GM23338 (cell line): ENCODE data around the gene VSTM2L. TPM values are rescaled to one million over a fixed set of nuclear protein-coding genes. Genes with fewer than 3 reads are reported as not detected.

Experiments
- ATAC-seq: fragments of 200-7000 bp; cut with Tn5 transposase; 3 replicates; pipeline ENCODE4 v1.9.1; 2020
- DNase-seq: peaks from one replicate; pipeline ENCODE4 v3.0.0-alpha.2; 2015; ENCODE audit warnings: low spot score
- H2AFZ ChIP-seq: fragments of 200-600 bp; sonication (generic); 2 replicates; pipeline ENCODE4 v1.8.0; 2016; ENCODE audit warnings: antibody characterized with exemption, mild to moderate bottlenecking, moderate library complexity
- H3F3A ChIP-seq: fragments of 200-600 bp; sonication (generic); replicated peaks from 2 replicates; pipeline ENCODE4 v1.8.0; 2017; ENCODE audit warnings: antibody characterized with exemption, mixed run types, low read depth
- H3K27ac ChIP-seq: fragments of 200-600 bp; sonication (generic); 2 replicates; pipeline ENCODE4 v1.6.1; 2016; ENCODE audit warnings: low read depth
- H3K27me3 ChIP-seq: fragments of 200-600 bp; sonication (generic); 2 replicates; pipeline ENCODE4 v1.8.0; 2016; ENCODE audit warnings: mild to moderate bottlenecking, mixed run types, moderate library complexity; ENCODE audit not compliant: insufficient read depth
- H3K36me3 ChIP-seq: fragments of 200-600 bp; sonication (generic); 2 replicates; pipeline ENCODE4 v1.8.0; 2016; ENCODE audit warnings: mild to moderate bottlenecking; ENCODE audit not compliant: insufficient read depth
- H3K4me1 ChIP-seq: fragments of 200-600 bp; sonication (generic); 2 replicates; pipeline ENCODE4 v1.8.0; 2016; ENCODE audit warnings: mild to moderate bottlenecking, moderate library complexity; ENCODE audit not compliant: insufficient read depth
- H3K4me2 ChIP-seq: fragments of 200-600 bp; sonication (generic); 2 replicates; pipeline ENCODE4 v1.7.1; 2017; ENCODE audit warnings: mixed run types
- H3K4me3 ChIP-seq: fragments of 200-600 bp; sonication (generic); 2 replicates; pipeline ENCODE4 v1.6.1; 2016; ENCODE audit warnings: mixed run types
- H3K79me2 ChIP-seq: fragments of 200-600 bp; sonication (generic); replicated peaks from 2 replicates; pipeline ENCODE4 v1.8.0; 2017; ENCODE audit warnings: mild to moderate bottlenecking; ENCODE audit not compliant: insufficient read depth
- H3K9me2 ChIP-seq: fragments of 200-600 bp; sonication (generic); 2 replicates; pipeline ENCODE4 v1.8.0; 2017; ENCODE audit not compliant: insufficient read depth
- H4K20me1 ChIP-seq: fragments of 200-600 bp; sonication (generic); replicated peaks from 2 replicates; pipeline ENCODE4 v1.8.0; 2017; ENCODE audit warnings: mild to moderate bottlenecking; ENCODE audit not compliant: insufficient read depth
- H3K27ac Mint-ChIP-seq: 2 replicates; pipeline ENCODE4 v1.8.0; 2020; ENCODE audit warnings: inconsistent platforms, mild to moderate bottlenecking, moderate library complexity, mixed read lengths
- H3K27me3 Mint-ChIP-seq: 3 replicates; pipeline ENCODE4 v1.8.0; 2022; ENCODE audit warnings: low read depth, mild to moderate bottlenecking, moderate library complexity, mixed read lengths, inconsistent platforms; ENCODE audit not compliant: insufficient read depth, poor library complexity
- H3K36me3 Mint-ChIP-seq: 3 replicates; pipeline ENCODE4 v1.8.0; 2021; ENCODE audit warnings: low read depth, mild to moderate bottlenecking, inconsistent platforms, moderate library complexity, mixed read lengths
- H3K4me1 Mint-ChIP-seq: 3 replicates; pipeline ENCODE4 v1.8.0; 2020; ENCODE audit warnings: mild to moderate bottlenecking, inconsistent platforms, mixed read lengths
- H3K4me3 Mint-ChIP-seq: 3 replicates; pipeline ENCODE4 v1.8.0; 2021; ENCODE audit warnings: moderate library complexity, mild to moderate bottlenecking, inconsistent platforms, mixed read lengths
- H3K9me3 Mint-ChIP-seq: 3 replicates; pipeline ENCODE4 v1.8.0; 2020; ENCODE audit warnings: moderate library complexity, mild to moderate bottlenecking, inconsistent platforms, mixed read lengths
- CREB1 ChIP-seq: fragments of 250-450 bp; sonication (Bioruptor Pico); IDR thresholded peaks from 2 replicates; pipeline ENCODE4 v1.5.0; 2020; ENCODE audit warnings: low read depth, mild to moderate bottlenecking, moderate library complexity
- EZH2 ChIP-seq: fragments of 200-600 bp; sonication (generic); IDR thresholded peaks from one replicate; pipeline ENCODE4 v1.8.0; 2017; ENCODE audit warnings: antibody characterized with exemption, mild to moderate bottlenecking, low read depth; ENCODE audit not compliant: unreplicated experiment
- EZH2phosphoT487 ChIP-seq: fragments of 200-600 bp; sonication (generic); IDR thresholded peaks from one replicate; pipeline ENCODE4 v1.8.1; 2018; ENCODE audit warnings: antibody characterized with exemption; ENCODE audit not compliant: unreplicated experiment
- JUNB ChIP-seq: IDR thresholded peaks from one replicate; pipeline ENCODE4 v1.6.1; 2016; ENCODE audit warnings: antibody characterized with exemption; ENCODE audit not compliant: unreplicated experiment
- NANOG ChIP-seq: IDR thresholded peaks from 2 replicates; pipeline ENCODE4 v1.6.1; 2016; ENCODE audit warnings: antibody characterized with exemption, borderline replicate concordance
- POLR2AphosphoS5 ChIP-seq: IDR thresholded peaks from 2 replicates; pipeline ENCODE4 v1.6.1; 2016; ENCODE audit warnings: antibody characterized with exemption, low read depth
- REST ChIP-seq: IDR thresholded peaks from one replicate; pipeline ENCODE4 v1.6.1; 2018; ENCODE audit warnings: antibody characterized with exemption; ENCODE audit not compliant: unreplicated experiment
- STAT1 ChIP-seq: IDR thresholded peaks from one replicate; pipeline ENCODE4 v1.6.1; 2016; ENCODE audit warnings: antibody characterized with exemption; ENCODE audit not compliant: unreplicated experiment
- ZNF331 ChIP-seq: fragments of 250-450 bp; sonication (Bioruptor Pico); IDR thresholded peaks from 2 replicates; pipeline ENCODE4 v1.5.0; 2020; ENCODE audit warnings: low read depth, mild to moderate bottlenecking, moderate library complexity
- ZNF462 ChIP-seq: fragments of 250-450 bp; sonication (Bioruptor Pico); IDR thresholded peaks from 2 replicates; pipeline ENCODE4 v1.5.0; 2020; ENCODE audit warnings: mild to moderate bottlenecking, moderate library complexity
- polyA plus RNA-seq: library from polyadenylated mRNA; unstranded; fragments of >200 nt; fragmentation: Nextera tagmentation; extraction: Ambion mirVana; gene quantifications from 2 replicates; pipeline ENCODE4 v1.2.1, GENCODE V29; 2016
- total RNA-seq: library from RNA; depleted of rRNA; stranded (reverse); fragments of >200 nt; shearing (Covaris generic); gene quantifications from 2 replicates; pipeline ENCODE4 v1.2.3, GENCODE V29; 2014

The VSTM2L gene
- total and polyA plus RNA-seq, 2 experiments from 2014 or later = 0.60 to 1.9 TPM

GRCh38 chr20:37912874-37913273 is 9.9 kb downstream of the VSTM2L start:
- Histone ChIP-seq H3K27me3 (peaks cover 14% of the 10 kb centered on the region; the same call in 1 of the 2 replicates), H3K4me1 (peaks cover 49% of the 10 kb centered on the region)
- TF ChIP-seq CREB1 (CRISPR knock-in tag) (no peak), ZNF331 (no peak), STAT1 (no peak)

GRCh38 chr20:37913567-37914366 is 10.8 kb downstream of the VSTM2L start:
- H2AFZ ChIP-seq = 0 out of 2 replicates have a peak overlapping the region, but pooled peaks have one; percentile 59
- Mint-ChIP-seq H3K4me1 (peaks cover 60% of the 10 kb centered on the region), H3K27ac (no peak overlapping the region), H3K27me3 (peaks cover 15% of the 10 kb centered on the region), H3K36me3 (no peaks in the 10 kb centered on the region), H3K9me3 (no peaks in the 10 kb centered on the region), H3K4me3 (peak overlapping the region; percentile 79; the same call in 1 of the 3 replicates)
- H3K36me3 ChIP-seq = no peaks in the 10 kb centered on the region
- no peak overlapping the region for H3K4me2 ChIP-seq
- no peaks in the 10 kb centered on the region for H3K9me2 ChIP-seq
- no peak overlapping the region for H3K27ac ChIP-seq
- peaks cover 10% of the 10 kb centered on the region; the same call in 1 of the 2 replicates for H3F3A ChIP-seq
- no peaks in the 10 kb centered on the region for H3K79me2 ChIP-seq
- DNase-seq (peak; percentile 36), ATAC-seq (no peak)
- peaks cover 14% of the 10 kb centered on the region; the same call in 1 of the 2 replicates for H3K27me3 ChIP-seq
- H3K4me3 ChIP-seq = no peak overlapping the region
- peaks cover 47% of the 10 kb centered on the region for H3K4me1 ChIP-seq
- no peaks in the 10 kb centered on the region for H4K20me1 ChIP-seq
- TF ChIP-seq CREB1 (CRISPR knock-in tag) (no peak), NANOG (no peak), EZH2phosphoT487 (no peak), ZNF331 (no peak), JUNB (no peak), POLR2AphosphoS5 (no peak), REST (no peak), STAT1 (no peak), ZNF462 (CRISPR knock-in tag) (no peak), EZH2 (no peak)

More at GRCh38 chr20:37912874-37913273, 9.9 kb downstream of the VSTM2L start:
- no peak overlapping the region; the same call in 2 of the 3 replicates for H3K4me3 Mint-ChIP-seq
- Histone ChIP-seq H3K4me2 (no peak overlapping the region), H4K20me1 (no peaks in the 10 kb centered on the region), H3K4me3 (no peak overlapping the region), H3K27ac (no peak overlapping the region), H3K9me2 (no peaks in the 10 kb centered on the region), H2AFZ (no peak overlapping the region), H3F3A (peaks cover 10% of the 10 kb centered on the region; the same call in 1 of the 2 replicates), H3K36me3 (no peaks in the 10 kb centered on the region), H3K79me2 (no peaks in the 10 kb centered on the region)
- H3K4me1 Mint-ChIP-seq = peaks cover 62% of the 10 kb centered on the region
- H3K36me3 Mint-ChIP-seq = no peaks in the 10 kb centered on the region
- peaks cover 16% of the 10 kb centered on the region for H3K27me3 Mint-ChIP-seq
- DNase-seq = no peak
- H3K9me3 Mint-ChIP-seq = no peaks in the 10 kb centered on the region
- ATAC-seq = no peak
- H3K27ac Mint-ChIP-seq = no peak overlapping the region
